ENCODE measurements around the gene RNF149.

- no peak for TF ChIP-seq CTCF (IDR thresholded peaks at IDR 0.05)
- TF ChIP-seq POLR2A (IDR thresholded peaks at IDR 0.05), result no peak
Measured at GRCh38 chr2:101305492-101306078, 2.9 kb downstream of the RNF149 start.

Data from ovary (tissue), 3 donors.